Fibroblast of mammary gland (primary cell): Measurements from ENCODE around the gene CASZ1.

Experiments
- DNase-seq: peaks from one replicate; pipeline ENCODE4 v3.0.0-alpha.2; 2010; ENCODE audit warnings: low read depth
- H3K4me3 ChIP-seq: 2 replicates; pipeline ENCODE4 v1.5.1; 2011; ENCODE audit warnings: low read depth, mild to moderate bottlenecking, low read length, moderate library complexity; ENCODE audit not compliant: control insufficient read depth
- CTCF ChIP-seq: conservative IDR thresholded peaks from 2 replicates; pipeline ENCODE4 v1.5.1; 2011; ENCODE audit warnings: low read depth, low read length, inconsistent platforms; ENCODE audit not compliant: control insufficient read depth, insufficient read depth

CASZ1 gene

GRCh38 chr1:10796029-10796944 is at the start of gene CASZ1:
CASZ1 (minus strand) TSS chr1:10796646; CDS start chr1:10693889, 102,757 bp downstream.
- DNase-seq, result peak; percentile 80
- no peak for TF ChIP-seq CTCF
- peak within 1 kb of the TSS; percentile 41 for H3K4me3 ChIP-seq

- no peak overlapping the region for H3K4me3 ChIP-seq
- DNase-seq, result no peak
- TF ChIP-seq CTCF, result no peak
These were observed 47.3 kb upstream of the CASZ1 start for GRCh38 chr1:10843697-10844096.

- no peak for DNase-seq
- H3K4me3 ChIP-seq, result no peak overlapping the region
- TF ChIP-seq CTCF, result no peak
These were observed 44.7 kb upstream of the CASZ1 start for GRCh38 chr1:10841118-10841517.

- no peak overlapping the region for H3K4me3 ChIP-seq
- TF ChIP-seq CTCF, result no peak
- DNase-seq, result no peak
These were observed 42.8 kb upstream of the CASZ1 start for GRCh38 chr1:10839188-10839770.

GRCh38 chr1:10838541-10838940 is 42.1 kb upstream of the CASZ1 start:
- H3K4me3 ChIP-seq, result no peak overlapping the region
- TF ChIP-seq CTCF, result no peak
- DNase-seq, result no peak

- no peak overlapping the region for H3K4me3 ChIP-seq
- no peak for TF ChIP-seq CTCF
- no peak for DNase-seq
These were observed 40.3 kb upstream of the CASZ1 start for GRCh38 chr1:10836726-10837125.
